GM19240 (cell line): Measurements from ENCODE around the gene ZNF574.
A peak's percentile ranks its signal among the peaks of the same experiment; 100 is the strongest.
"Not testable (repeated sequence)": the region's sequence is repeated elsewhere in the genome, so short reads cannot be mapped to it uniquely, and the experiment has no call there.

ENCODE experiments used
- DNase-seq: peaks from one replicate; pipeline ENCODE4 v3.0.0; 2011; ENCODE audit warnings: low spot score; ENCODE audit not compliant: insufficient read length

The ZNF574 gene

GRCh38 chr19:42100241-42100640, 24.3 kb downstream of the ZNF574 start:
- not testable (repeated sequence) for DNase-seq

DNA sequence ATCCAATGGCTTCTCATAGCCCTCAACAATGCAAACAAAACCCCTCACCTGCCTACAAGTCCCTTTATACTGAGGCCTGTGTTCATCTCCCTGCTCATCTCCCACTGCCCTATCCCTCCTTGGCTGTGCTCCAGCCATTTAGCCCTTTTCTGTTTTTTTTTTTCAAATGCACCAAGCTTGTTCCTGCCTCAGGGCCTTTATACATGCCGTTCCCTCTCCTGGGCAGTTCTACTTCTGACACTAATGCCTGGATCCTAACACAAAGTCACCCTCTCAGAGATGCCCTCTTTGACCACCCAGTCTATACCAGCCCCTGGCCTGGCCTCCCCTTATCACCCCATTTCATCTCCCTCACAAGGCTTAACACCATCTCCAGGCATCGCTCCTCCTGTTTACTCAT, 26.9 kb downstream of the ZNF574 start:
- no peak for DNase-seq

DNA sequence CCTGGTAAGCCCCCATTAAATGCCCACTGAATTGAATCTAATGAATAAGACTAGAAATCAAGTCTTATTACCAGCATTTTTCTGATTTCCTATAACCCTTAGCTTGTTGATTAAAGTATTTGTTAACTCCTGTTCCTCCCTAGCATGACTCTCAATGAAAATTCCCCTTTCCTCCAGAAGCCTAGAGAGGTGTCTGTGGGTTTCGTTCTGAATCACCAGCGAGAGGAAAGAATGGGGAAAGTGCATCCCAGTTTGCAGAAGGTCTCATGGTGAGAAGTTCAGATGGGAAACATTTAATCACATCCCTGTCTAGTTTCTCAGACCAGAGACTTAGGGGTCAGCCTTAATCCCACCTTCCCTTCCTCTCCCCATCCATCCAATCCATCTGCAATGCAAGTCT, 29.4 kb downstream of the ZNF574 start:
- DNase-seq = no peak

- DNase-seq = peak; percentile 87
Measured at GRCh38 chr19:42108527-42109389, 32.8 kb downstream of the ZNF574 start.

DNA sequence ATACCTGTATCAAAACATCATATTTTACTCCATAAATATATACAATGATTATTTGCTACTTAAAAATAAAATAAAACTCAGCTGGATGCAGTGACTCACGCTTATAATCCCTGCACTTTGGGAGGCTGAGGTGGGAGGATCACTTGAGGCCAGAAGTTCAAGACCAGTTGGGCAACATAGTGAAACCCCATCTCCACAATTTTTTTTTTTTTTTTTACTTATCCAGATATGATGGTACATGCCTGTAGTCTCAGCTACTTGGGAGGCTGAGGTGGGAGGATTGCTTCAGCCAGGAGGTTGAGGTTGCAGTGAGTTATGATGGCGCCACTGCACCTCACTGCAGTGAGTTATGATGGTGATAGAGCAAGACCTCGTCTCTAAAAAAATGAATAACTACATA, 33.9 kb downstream of the ZNF574 start:
- no peak for DNase-seq

DNA sequence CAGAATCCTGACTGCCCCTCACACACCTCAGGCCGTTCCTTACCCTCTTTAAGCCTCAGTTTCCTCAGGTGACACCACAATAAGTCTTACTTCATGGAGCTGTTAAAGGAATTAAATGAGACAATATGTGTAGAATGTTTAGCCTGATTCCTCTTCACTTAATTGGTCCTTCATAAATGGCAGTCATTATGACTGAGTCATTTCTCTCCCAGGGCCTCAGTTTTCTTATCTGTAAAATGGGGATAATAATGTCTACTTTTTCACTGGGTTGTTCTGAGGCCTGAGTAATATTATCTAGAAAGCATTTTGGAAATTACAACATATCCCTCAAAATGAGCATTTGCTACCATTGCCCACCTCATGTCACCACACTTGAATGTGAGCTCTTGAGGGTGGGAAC, 34.7 kb downstream of the ZNF574 start:
- no peak for DNase-seq

DNA sequence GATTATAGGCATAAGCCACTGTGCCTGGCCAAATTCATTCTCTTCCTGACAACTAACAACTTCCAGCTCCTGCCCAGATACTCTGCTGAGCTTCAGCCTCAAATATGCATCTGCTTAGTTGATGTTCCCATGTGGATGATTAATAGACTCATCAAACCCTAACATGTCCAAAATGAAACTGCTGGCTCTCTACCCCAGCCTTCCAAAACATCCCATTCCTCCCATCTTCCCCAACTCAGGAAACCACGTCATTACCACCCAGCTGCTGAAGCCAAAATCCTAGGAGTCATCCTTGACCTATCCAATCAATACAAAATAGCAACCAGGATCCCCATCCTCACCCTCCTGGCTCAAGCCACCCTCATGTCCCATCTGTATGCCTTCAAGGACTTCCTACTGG, 35.4 kb downstream of the ZNF574 start:
- DNase-seq = no peak

DNA sequence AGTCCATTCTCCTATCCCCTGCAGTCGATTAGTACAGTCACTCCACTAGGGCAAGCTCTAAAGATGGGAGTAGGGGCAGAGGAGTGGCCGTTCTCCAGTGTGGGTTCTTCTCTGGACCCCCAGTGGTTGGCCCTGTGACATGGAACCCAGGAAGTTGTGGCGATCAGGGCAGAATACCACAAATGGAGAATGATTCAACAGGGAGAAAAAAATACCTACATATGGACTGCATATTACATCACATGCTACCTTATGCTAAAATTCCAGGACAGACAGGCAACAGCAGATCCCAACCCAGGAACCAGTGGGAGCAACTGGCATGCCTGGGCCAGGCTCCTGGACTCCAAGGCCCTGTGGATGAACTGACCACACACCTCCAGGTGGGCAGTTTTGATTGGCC, 35.8 kb downstream of the ZNF574 start:
- no peak for DNase-seq

- no peak for DNase-seq
Measured at GRCh38 chr19:42113641-42114348, 37.8 kb downstream of the ZNF574 start.

DNA sequence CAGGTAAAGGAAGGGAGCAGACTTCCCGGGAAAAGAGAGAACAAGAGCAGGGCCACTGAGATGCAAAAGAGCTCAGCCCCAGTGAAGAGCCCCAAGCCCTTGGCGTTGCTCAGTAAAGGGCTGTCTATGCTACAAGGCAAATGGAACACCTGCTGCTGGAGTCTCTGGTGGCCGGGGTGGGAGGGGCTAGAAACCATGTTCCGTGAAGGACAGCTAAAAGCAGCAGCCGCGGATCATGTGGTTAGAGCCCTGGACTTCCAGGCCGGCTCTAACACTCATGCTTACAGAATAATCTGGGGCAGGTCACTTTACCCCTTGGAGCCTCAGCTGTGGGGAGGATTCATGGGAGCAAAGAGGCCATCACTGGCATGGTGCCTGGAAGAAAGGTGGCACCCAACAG, 38.4 kb downstream of the ZNF574 start:
- peak; percentile 87 for DNase-seq

DNA sequence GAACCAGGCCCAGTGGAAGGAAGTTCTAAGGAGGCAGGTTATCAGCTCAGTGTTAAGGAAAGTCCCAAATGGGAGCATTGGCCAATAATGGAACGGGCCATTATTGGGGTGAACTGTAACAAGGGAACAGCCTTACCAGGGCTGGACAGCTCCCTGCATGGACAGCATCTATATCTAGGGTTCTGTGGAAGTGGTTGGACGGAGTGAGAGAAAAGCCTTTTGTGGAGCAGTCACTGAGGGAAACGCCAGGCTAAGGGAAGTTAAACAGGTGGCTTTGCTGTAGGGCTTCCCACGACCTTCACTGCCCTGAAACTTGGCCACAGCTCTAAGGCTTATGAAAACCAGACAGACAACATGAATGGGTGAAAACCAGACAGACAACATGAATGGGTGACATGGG, 39.3 kb downstream of the ZNF574 start:
- DNase-seq = no peak

DNA sequence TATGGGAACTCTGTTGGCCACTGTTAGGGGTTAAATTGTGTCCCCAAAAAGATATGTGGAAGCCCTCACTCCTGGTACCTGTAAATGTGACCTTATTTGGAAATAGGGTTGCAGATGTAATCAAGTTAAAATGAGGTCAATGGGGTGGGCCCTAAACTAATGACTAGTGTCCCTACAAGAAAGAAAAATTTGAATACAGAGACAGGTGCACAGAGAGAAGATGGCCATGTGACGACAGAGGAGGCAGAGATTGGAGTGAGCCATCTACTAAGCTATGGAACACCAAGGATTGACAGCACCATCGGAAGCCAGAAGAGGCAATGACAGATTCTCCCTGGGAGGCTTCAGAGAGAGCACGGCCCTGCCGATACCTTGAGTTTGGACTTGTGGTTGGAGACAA, 39.7 kb downstream of the ZNF574 start:
- DNase-seq = no peak

DNA sequence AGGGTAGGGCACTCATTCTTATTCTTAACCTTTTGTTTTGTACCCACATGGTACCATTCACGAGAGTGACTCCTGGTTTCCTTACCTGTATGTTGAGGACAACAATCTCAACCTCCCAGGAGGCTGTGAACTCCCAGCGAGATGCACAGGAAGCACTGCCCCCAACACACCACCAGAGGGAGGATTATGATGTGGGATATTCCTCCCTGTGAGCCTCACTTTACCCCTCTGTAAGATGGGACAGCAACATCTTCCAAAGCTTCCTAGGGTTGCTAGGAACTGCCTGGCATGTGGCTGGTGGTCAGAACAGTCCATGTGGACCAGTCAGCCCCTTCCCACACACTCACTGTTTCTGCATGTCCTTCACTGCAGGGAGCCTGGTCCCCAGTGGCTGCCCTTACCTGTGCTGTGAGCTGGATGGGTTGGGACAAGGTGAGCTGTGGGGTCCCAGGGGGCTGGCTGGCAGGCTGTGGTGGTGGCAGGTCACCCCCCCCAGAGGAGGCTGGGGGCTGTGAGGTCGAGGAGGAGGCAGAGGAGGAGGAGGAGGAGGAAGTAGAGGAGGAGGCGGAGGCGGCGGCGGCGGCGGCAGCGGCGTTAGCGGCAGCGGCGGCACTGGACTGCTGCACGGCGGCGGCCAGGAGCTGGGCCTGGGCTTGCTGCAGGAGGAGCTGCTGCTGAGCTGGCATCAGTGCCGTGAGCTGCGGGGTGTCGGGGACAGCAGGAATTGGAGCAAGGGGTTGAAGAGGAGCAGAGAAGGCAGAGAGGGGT, 40.5 kb downstream of the ZNF574 start:
- no peak for DNase-seq

DNA sequence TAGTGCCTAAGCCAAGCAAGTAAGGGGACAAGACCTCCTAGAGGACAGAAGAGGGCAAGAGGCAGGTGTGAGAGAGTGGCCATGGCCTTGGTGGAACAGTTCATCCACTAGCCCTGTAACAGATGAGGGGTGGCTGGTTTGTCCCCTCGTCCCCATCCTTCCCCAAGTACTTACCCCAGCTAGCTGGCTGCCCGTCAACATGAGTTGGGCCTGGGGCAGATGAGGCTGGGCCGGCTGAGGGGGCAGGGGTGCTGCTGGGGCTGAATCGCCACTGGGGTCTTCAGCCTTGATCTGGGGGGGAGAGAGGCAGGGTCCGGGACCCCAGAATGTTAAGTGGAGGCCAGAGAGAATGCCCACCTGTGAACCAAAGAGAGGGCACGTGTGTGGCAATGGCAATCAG, 41.1 kb downstream of the ZNF574 start:
- no peak for DNase-seq

GRCh38 chr19:42120276-42120980, 44.5 kb downstream of the ZNF574 start:
- no peak for DNase-seq

GRCh38 chr19:42121036-42121621, 45.2 kb downstream of the ZNF574 start:
- no peak for DNase-seq

- peak; percentile 60 for DNase-seq
Measured at GRCh38 chr19:42121656-42122069, 45.7 kb downstream of the ZNF574 start.

GRCh38 chr19:42122691-42123607, 47.0 kb downstream of the ZNF574 start:
- no peak for DNase-seq

GRCh38 chr19:42123765-42124164, 47.8 kb downstream of the ZNF574 start:
- DNase-seq = no peak

DNA sequence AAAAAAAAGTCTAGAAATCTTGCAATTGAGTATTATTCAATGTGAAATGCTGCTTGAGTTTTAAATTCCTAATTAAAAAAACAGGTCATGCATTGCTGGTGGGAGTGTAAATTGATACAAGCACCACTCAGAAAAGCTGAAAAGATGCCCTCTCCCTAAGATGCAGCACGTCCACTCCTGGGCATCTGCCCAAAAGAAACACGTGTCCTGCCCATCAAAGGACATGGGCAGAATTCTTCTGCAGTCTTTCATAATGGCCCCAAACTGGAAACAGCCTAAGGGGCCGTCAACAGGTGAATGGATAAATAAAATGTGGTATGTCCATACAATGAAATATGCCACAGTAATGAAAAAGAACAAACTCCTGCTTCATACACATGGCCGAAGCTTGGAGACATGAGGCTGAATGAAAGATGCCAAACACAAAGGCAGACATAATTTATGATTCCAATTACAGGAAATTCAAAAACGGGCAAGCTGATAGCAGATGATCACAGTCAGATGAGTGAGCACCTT, 48.5 kb downstream of the ZNF574 start:
- no peak for DNase-seq
